SKM-1 (cell line): Measurements from ENCODE around the gene TSPAN7.

ENCODE experiments used
- DNase-seq: peaks from one replicate; lab custom pipeline; 2025; ENCODE audit not compliant: unreplicated experiment; lab: John Stamatoyannopoulos, UW

Gene TSPAN7

DNA sequence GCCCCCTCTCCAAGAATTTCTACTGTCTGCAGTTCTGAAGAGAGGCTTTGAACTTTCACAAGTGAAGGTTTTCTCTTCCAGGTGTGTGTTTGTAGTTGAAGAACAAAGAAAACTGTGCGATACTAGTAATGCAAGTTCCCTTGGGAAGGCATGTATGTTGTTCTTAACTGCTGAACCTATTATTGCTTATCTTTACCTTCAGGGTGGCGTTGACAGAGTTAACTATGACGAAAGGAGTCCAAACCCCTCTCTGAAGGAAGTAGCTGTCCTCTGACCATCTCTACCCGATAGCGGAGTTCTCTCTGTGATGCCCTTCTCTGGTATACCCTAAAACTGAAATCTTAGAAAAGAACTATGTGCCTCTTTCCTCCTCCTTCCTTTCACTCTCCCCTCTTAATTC, 79.9 kb downstream of the TSPAN7 start:
- no peak for DNase-seq

GRCh38 chrX:38643903-38644302, 82.6 kb downstream of the TSPAN7 start:
- DNase-seq, result no peak

DNA sequence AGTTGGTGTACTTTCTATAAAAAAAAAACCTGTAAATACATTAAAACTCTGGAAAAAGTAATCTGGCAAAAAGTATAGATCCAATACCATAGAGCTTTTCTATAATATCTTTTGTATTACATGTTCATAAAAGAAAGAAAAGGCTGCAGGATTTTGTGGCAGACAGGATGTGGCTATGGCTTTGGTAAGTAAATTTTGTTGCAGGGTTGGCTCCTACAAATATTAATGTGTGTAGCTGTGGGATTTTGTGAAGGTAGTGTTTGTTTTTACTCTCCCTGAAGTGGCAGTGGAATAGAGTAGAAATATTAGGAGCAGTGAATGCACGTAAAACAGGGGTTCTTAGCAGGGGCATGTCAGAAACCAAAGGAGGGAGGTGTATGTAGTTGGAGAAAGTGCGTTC, 84.8 kb downstream of the TSPAN7 start:
- no peak for DNase-seq

DNA sequence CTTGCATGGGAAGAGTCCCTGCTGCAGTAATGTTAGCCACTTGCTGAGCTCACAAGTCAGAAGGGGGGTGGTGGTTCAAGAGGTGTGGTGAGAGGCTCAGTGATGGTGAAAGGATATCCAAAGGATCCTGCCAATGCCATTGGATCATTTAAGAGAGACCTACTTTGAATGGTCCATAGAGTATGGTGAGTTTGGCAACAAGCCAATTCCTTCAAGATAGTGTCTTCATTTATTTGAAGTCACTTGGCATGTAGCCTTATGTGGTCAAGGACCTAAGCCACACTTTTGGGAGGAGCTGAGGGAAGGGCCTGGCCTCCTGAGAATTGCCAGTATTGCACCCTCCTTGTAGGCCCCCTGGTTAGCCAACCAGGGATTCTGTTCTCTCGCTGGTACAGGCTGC, 87.9 kb downstream of the TSPAN7 start:
- DNase-seq, result no peak

GRCh38 chrX:38649674-38650647, 88.6 kb downstream of the TSPAN7 start:
- DNase-seq, result no peak

DNA sequence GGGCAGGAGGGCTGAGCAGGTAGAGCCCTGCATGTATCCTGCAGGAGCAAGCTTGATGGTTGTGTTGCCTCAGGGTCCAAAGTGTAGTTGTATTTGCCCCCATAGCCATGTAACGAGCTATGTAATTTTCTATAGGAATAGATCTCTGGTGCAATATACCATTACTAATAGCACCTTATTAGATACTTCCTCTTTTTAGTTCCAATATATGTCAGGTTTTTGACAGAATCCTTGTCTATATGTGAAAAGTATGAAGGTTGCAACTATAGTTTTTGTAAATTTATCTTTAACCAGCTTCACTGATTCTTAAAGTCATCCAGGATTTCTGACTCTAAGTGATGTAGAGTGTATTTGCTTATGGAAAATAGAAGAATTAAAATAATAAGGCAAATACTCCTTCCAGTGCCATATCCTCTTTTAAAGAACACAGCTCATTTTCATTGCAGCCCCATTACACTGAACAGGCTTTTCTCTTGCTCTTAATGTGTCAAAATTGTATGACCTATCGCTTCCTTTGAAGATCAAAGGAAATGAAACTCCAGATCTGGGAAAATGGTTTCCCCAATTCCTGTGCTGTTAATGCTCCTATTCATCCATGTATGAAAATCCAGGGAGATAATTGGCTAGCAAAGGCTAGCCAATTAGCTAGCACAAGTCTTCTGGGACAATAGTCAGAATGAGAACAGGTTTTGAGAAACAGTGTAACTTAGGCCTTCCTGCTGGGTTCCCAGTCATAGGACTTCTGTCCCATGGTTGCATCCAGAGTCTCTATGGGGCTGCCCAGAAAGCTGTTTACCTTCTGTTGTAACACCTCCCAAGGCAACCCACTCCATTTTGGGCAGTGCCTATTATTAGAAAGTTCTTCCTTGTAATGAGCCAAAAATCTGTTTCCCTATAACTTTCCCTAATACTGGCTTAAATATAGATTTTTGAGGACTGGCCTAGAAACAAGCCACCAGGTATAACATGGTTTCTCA, 90.6 kb downstream of the TSPAN7 start:
- no peak for DNase-seq

GRCh38 chrX:38652934-38653442, 91.6 kb downstream of the TSPAN7 start:
- DNase-seq, result no peak

DNA sequence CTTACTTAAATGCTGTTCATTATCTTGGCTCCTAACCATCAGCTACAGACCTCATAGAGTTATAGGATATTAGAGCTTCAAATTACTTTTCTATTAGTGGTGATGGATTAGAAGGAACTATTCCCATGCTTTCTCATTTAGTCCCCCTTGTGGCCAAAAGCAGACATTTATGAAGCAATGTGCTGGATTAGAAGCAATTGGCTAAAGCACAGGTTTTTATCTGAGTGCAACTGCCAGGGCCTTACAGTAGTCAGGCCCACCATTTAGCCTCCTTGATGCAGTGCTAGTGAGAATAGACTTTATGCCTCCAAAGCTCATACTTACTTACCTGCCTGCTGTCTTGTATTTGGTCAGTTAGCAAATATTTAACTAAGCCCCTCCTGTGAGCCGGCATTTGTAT, 93.0 kb downstream of the TSPAN7 start:
- DNase-seq, result no peak

DNA sequence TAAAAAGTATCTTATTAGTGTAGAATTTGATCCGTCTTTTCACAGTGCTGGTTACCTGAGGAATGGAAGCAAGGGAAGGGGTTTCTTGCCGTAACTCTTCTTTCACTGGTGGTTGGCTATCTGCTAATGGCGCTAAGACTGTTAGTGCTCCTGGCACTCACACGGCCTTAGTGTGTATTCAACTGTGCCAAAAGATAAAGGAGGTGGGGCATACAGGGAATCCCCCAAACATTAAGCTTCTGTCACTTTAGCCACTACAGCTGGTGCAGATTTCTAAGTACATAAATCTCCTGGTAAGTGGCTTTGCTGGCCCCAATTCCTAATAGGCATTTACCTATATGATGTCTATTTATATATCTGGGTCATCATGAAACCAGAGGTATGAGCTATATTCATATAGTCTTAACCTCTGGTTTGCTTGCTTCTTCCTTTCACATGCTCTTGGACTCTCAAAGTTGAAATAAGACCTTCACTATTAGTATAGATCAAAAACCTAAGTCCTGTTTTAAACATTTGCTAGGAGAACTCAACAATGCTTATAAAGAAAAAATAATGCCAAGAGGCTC, 95.1 kb downstream of the TSPAN7 start:
- DNase-seq, result no peak

DNA sequence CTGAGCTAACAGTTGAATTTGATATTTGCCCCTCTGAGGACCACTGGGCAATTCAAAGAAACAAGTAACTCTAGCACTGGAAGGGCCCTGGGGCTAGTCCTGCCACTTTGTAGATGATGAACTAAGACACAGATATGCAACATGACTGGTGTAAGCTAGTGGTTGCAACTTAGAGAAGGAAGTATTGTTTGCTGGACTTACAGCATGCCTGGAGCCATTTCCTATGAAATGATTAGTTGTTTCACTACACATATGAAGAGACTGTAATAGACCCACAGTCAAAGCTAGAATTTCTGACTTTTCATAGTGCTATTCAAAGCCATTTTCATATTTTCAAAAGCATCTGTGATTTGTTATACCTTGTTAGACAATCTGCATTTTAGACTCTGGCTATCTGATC, 96.2 kb downstream of the TSPAN7 start:
- no peak for DNase-seq

DNA sequence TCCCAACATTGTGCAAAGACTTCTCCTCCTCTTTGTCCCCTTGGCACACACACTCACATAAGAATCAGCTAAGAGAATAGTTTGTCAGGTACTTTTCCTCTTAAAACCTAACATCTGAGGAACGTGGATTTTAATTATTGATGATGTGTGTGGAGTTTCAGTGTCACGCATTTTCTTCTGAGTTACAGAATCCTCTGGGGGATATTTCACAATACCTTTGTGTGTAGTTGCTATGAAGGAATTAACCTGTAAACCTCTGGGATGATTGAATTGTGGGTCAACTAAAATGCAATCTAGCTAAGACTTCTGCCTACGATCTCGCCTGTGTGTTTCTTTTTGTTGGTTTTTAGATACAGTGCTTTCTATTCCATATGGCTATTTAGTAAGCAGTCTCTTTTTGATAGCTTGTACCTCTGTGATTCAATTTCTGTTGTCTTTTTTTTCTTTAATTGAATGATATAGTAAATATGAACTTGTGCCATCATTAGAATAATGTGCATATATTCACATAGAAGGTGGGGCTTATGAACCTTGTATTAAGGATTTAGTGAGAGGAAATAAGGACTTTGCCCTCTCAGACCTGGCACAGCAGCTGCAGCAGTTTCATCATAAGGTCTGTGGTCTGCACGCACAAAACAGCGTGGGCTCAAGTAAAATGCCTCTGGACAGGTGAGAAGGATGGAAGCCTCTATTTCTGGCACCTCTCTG, 99.2 kb downstream of the TSPAN7 start:
- no peak for DNase-seq

- DNase-seq, result no peak
These were observed 99.7 kb downstream of the TSPAN7 start for GRCh38 chrX:38661103-38661441.

GRCh38 chrX:38661561-38661960, 100.2 kb downstream of the TSPAN7 start:
- no peak for DNase-seq

DNA sequence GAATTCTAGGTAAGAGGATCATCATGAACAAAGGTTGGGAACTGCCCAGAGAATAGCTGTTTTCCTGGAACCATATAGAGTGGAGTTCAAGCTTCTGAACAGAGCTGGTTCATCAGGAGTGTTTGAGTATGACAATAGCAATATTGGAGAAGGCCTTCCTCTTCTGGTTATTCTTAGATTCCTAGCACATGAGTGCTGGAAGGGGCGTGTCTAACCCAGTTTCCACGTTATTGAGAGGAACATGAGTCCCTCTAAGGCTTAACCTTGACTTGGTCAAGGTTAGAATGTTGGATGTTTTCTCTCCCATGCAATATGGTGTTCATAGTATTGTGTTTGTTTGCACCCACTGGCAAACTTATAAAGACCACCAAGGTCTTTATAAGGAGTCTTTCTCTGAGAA, 101.3 kb downstream of the TSPAN7 start:
- DNase-seq, result no peak

GRCh38 chrX:38664285-38664684, 102.9 kb downstream of the TSPAN7 start:
- DNase-seq, result peak; percentile 3

DNA sequence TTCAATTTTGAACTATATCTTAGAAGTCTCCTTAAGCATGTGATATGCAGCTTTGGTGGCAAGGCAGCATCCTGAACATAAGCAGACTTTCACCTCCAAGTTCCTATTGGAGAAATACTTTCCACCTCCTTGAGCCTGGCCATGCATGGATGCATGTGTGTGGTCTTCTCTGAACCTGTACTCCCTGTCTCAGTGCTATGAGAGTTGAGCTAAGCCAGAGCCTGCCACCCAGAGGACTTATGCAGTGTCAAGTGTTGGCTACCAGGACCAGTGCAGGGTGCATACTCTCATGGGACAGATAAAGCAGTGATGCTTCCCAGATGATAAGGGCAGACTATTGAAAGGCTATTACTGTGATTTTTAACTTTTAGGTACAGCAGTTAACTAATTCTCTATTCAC, 105.6 kb downstream of the TSPAN7 start:
- DNase-seq, result no peak

DNA sequence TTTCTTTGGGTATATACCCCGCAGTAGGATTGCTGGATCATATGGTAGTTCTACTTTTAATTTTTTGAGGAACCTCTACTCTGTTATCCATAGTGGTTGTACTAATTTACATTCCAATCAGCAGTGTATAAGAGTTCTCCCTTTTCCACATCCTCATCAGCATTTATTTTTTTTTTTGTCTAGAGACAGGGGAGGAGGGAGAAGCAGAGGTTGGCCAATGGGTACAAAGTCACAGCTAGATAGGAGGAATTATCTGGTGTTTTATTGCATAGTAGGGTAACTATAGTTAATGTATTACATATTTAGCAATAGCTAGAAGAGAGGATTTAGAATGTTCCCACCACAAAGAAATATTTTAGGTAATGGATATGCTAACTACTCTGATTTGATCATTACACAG, 107.4 kb downstream of the TSPAN7 start:
- DNase-seq, result no peak

DNA sequence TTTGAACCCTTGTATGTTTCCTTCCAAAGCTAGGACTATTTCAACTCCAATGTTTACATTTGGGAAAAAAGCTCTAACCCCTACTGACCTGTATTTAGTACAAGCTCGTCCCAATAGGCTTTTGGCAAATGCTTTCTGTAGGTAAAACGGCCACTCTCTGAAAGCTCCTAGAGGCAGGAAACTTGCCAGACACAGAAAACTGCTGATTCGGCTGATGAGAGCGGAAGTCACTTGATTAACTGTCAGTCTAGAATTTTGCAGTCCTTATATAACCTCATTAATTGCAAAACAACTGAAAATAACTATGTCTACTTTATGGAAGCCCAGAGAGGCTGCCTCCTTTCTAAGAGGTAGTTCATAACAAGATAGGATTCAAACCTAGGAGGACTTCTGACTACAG, 108.1 kb downstream of the TSPAN7 start:
- no peak for DNase-seq

DNA sequence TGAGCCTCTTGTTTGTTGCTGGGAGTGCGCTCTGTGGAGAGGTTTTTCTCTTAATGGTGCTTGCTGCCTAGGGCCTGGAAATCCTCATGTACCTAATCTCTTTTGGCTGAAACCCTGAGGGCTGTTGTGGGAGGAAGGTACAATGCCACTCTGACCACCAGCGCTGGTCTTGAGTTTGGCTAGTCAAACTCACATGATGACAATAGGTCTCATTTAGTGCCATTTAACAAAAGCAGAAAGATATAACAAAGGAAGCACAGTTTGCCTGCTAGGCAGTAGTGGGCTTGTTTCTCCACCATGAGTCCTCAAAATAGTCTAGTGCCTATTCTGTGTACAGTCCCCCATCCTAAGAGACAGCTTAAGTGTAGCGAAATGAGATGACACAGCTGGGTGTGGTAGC, 111.3 kb downstream of the TSPAN7 start:
- no peak for DNase-seq

GRCh38 chrX:38675856-38676255, 114.5 kb downstream of the TSPAN7 start:
- no peak for DNase-seq

DNA sequence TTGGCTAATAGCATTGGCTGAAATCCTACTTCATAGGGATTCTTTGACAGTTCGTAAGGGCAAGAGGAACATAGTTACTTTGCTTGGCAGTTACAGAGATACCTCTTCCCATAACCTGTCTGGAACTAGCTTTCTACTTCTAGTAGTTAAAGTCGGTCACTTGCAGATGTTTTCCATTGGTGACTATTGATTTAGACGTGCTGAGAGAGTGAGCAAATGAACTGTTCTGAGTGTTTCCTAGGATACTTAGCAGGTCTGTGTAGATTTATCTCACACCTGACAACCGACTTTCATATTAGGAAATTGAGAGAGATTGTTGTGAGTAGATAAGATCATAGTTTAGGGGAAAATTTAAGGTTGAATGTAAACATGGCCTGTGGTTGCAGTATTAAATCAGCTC, 116.8 kb downstream of the TSPAN7 start:
- no peak for DNase-seq
